GM19395 (cell line): Measurements from ENCODE around the gene HPSE.
"Not testable (repeated sequence)": the region's sequence is repeated elsewhere in the genome, so short reads cannot be mapped to it uniquely, and the experiment has no call there.

Source experiments
- ATAC-seq: cut with Tn5 transposase; IDR thresholded peaks from one replicate; pipeline ENCODE4 v1.9.1; 2021; ENCODE audit warnings: mild to moderate bottlenecking, moderate library complexity; ENCODE audit not compliant: unreplicated experiment

The HPSE gene

GRCh38 chr4:83284193-83285054, 50.2 kb downstream of the HPSE start, which contains the start of gene COQ2:
Gene COQ2 (minus strand): TSS chr4:83284798. CDS start chr4:83284764, 34 bp downstream.
- ATAC-seq, result peak; percentile 88

GRCh38 chr4:83283181-83283580, 51.5 kb downstream of the HPSE start:
- ATAC-seq, result no peak

GRCh38 chr4:83282049-83282535, 52.6 kb downstream of the HPSE start:
- no peak for ATAC-seq

GRCh38 chr4:83281307-83281706, 53.3 kb downstream of the HPSE start:
- ATAC-seq, result no peak

GRCh38 chr4:83276299-83277040, 58.2 kb downstream of the HPSE start:
- ATAC-seq, result peak; percentile 80

GRCh38 chr4:83273926-83274325, 60.7 kb downstream of the HPSE start:
- not testable (repeated sequence) for ATAC-seq

- peak; percentile 89 for ATAC-seq
Observed at GRCh38 chr4:83272900-83273299, 61.7 kb downstream of the HPSE start.

GRCh38 chr4:83269256-83269655, 65.4 kb downstream of the HPSE start:
- ATAC-seq, result no peak

GRCh38 chr4:83268491-83268890, 66.2 kb downstream of the HPSE start:
- no peak for ATAC-seq

GRCh38 chr4:83267830-83268475, 66.7 kb downstream of the HPSE start:
- ATAC-seq, result no peak

- ATAC-seq, result no peak
Observed at GRCh38 chr4:83267121-83267829, 67.4 kb downstream of the HPSE start.

GRCh38 chr4:83266689-83267088, 68.0 kb downstream of the HPSE start:
- peak; percentile 65 for ATAC-seq

- ATAC-seq, result no peak
Observed at GRCh38 chr4:83263106-83263505, 71.5 kb downstream of the HPSE start.

- no peak for ATAC-seq
Observed at GRCh38 chr4:83262682-83263081, 72.0 kb downstream of the HPSE start.

GRCh38 chr4:83261307-83261706, 73.3 kb downstream of the HPSE start:
- no peak for ATAC-seq

GRCh38 chr4:83259586-83259985, 75.1 kb downstream of the HPSE start:
- ATAC-seq, result peak; percentile 51

GRCh38 chr4:83258461-83258860, 76.2 kb downstream of the HPSE start:
- ATAC-seq, result no peak

GRCh38 chr4:83257811-83258210, 76.8 kb downstream of the HPSE start:
- no peak for ATAC-seq

GRCh38 chr4:83255584-83255983, 79.1 kb downstream of the HPSE start:
- no peak for ATAC-seq

- peak; percentile 63 for ATAC-seq
Observed at GRCh38 chr4:83252782-83253405, 81.8 kb downstream of the HPSE start.
